Suppressor macrophage treated with lipopolysaccharide for 1 hour (primary cell): ENCODE results near the gene FNDC4.
"Not testable (repeated sequence)": the region's sequence is repeated elsewhere in the genome, so short reads cannot be mapped to it uniquely, and the experiment has no call there.

Experiments
- DNase-seq, 3 donors: peaks; one replicate each; pipeline ENCODE4 v3.0.0-alpha.2; 2020 to 2022

FNDC4 gene, protein sequence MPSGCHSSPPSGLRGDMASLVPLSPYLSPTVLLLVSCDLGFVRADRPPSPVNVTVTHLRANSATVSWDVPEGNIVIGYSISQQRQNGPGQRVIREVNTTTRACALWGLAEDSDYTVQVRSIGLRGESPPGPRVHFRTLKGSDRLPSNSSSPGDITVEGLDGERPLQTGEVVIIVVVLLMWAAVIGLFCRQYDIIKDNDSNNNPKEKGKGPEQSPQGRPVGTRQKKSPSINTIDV

GRCh38 chr2:27494944-27495554 is at the start of gene FNDC4:
Gene FNDC4 (minus strand): TSS chr2:27495200. CDS start chr2:27494679, 521 bp downstream.
- DNase-seq: peak; percentile 22 to 71 (median 38)

GRCh38 chr2:27544143-27544821 is 49.3 kb upstream of the FNDC4 start:
- DNase-seq: no peak

DNA sequence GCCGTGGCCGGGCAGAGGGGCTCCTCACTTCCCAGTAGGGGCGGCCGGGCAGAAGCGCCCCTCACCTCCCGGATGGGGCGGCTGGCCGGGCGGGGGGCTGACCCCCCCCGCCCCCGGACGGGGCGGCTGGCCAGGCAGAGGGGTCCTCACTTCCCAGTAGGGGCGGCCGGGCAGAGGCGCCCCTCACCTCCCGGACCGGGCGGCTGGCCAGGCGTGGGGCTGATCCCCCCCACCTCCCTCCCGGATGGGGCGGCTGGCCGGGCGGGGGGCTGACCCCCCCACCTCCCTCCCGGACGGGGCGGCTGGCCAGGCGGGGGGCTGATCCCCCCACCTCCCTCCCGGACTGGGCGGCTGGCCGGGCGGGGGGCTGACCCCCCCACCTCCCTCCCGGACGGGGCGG is 44.6 kb upstream of the FNDC4 start:
- DNase-seq: not testable (repeated sequence)

- DNase-seq: not testable (repeated sequence)
Observed at GRCh38 chr2:27538839-27539450, 43.9 kb upstream of the FNDC4 start.

GRCh38 chr2:27537287-27537686 is 42.3 kb upstream of the FNDC4 start:
- no peak for DNase-seq

GRCh38 chr2:27531983-27532382 is 37.0 kb upstream of the FNDC4 start:
- DNase-seq: no peak

DNA sequence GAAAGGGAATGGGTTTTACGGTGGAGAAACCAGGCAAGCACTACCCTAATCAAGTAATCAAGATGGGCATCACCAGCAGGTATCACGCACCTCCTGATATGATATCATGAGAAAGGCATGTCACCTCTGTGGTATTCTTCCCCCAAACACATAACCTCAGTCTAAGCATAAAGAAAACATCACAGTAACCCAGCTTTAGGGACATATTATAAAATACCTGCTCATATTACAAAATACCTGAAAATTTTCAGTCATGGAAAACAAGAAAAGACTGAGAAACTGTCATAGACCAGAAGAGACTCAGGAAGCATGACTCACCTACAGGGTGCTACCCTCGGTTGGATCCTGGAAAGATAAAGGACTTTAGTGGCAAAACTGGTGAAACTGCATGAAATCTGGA is 32.2 kb upstream of the FNDC4 start:
- DNase-seq: no peak

- DNase-seq: no peak
Observed at GRCh38 chr2:27522400-27522945, 27.5 kb upstream of the FNDC4 start.

- no peak for DNase-seq
Observed at GRCh38 chr2:27520316-27520715, 25.3 kb upstream of the FNDC4 start.

DNA sequence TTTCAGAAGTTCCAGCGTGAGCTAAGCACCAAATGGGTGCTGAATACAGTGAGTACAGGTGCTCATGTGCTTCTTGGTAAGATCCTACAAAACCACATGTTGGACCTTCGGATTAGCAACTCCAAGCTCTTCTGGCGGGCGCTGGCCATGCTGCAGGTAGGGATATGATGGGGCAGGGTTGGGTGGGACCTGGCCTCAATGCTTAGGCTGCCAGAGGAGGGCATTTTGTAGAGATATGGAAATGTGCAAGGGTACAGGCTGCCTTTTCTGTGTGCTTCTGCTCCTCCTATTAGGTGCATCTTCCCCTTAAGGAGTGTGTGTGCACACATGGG is 23.7 kb upstream of the FNDC4 start:
- no peak for DNase-seq

DNA sequence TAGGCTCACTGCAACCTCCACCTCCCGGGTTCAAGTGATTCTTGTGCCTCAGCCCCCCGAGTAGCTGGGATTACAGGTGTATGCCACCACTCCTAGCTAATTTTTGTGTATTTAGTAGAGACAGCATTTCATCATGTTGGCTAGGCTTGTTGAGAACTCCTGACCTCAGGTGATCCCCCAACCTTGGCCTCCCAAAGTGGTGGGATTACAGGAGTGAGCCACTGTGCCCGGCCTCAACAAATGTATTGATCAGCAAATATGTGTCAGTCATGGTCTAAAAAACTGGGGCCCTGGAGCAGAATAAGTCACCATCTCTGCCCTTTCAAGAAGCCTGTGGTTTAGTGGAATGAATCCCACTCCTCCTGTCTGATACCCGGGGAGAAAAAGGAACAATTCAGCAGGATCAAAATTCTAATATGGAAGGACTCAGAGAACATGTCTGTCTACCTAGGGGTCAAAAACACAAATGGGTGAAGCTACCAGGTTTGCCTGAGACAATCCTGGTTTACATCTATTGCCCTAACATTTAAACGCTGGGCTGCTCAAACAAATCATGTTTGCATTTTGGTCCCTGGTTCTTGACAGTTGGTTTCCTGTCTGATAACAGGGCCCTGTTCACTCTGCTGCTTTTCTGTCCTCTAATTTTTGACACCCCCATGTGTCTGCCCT is 23.2 kb upstream of the FNDC4 start:
- no peak for DNase-seq

DNA sequence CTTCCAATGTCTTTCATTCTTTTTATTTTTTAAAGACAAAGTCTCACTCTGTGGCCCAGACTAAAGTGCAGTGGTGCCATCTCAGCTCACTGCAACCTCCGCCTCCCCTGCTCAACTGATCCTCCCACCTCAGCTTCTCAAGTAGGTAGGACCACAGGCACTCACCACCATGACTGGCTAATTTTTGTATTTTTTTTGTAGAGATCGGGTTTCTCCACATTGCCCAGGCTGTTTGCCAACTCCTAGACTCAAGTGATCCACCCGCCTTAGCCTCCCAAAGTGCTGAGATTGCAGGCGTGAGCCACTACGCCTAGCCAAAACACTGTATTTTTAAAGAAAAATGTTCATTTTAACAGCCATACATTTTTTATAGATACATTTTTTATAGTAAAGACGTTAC is 14.3 kb upstream of the FNDC4 start:
- DNase-seq: no peak

DNA sequence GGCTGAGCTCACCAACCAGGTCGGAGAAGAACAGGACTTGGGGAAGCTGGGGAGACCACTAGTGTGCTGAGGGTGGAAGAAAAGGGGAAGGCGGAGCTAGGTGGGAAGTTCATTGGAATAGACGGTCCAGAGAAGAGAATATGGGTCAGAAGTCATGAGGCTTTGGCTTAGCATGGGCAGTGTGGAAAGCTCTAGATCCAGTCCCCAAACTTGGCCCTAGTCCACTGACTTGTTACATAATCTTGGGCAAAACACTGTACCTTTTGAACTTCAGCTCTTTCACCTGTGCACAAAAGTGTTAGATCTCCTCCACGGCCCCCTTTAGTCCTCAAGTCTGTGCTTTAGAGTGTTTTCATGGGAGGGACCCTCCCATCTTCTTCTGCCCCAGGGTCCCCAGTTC is 12.3 kb upstream of the FNDC4 start:
- no peak for DNase-seq

- no peak for DNase-seq
Observed at GRCh38 chr2:27506587-27506986, 11.6 kb upstream of the FNDC4 start.

GRCh38 chr2:27502142-27502541 is 7.1 kb upstream of the FNDC4 start:
- DNase-seq: no peak

GRCh38 chr2:27501042-27501441 is 6.0 kb upstream of the FNDC4 start:
- no peak for DNase-seq

- DNase-seq: no peak
Observed at GRCh38 chr2:27498975-27499374, 4.0 kb upstream of the FNDC4 start.

DNA sequence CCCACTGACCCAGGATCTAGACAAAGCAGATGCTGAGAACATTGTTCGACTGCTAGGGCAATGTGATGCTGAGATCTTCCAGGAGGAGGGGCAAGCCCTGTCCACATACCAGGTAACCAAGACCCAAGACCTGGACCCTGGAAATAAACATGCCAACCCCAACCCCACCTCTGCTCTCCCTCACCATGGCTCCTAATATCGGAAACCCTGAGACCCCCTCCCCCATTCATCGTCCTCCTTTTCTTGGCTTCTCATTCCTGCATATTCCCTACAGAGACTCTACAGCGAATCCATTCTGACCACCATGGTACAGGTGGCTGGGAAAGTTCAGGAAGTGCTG is 2.3 kb upstream of the FNDC4 start:
- no peak for DNase-seq

- peak; percentile 92 to 94 (median 93) for DNase-seq
Observed at GRCh38 chr2:27496357-27497287, 1.6 kb upstream of the FNDC4 start, which contains the start of gene GCKR. Gene GCKR (plus strand): TSS chr2:27496839. CDS start chr2:27496905, 66 bp downstream.

DNA sequence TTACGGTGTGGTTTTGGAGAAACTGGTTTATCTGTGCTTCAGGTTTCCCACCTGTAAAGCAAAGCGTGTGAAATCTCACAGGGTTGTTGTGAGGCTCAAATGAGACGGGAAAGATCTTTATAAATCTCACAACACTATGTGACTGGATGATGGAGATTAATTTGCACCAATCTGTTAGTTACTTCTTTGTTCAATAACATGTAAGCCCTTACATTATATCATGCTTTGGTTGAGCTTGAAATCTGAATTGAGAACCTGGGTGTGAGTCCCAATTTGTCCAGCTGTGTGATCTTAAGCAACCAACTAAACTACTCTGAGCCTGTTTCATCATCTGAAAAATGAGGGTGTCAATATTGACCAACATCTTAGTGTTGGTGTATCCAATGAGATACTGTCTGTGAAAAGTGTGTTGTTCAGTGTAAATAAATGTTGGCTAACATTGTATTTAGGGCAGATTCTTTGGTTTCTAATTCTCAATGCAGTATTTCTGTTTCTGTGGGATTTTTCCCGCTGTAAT is 898 bp upstream of the FNDC4 start:
- DNase-seq: peak in 1 of 3 donors; percentile 21

- DNase-seq: peak in 2 of 3 donors; percentile 18 to 39
Observed at GRCh38 chr2:27494284-27494943, 586 bp downstream of the FNDC4 start.
